Tibial artery (tissue), 4 donors: Measurements from ENCODE around the gene C11orf68.
A peak's percentile ranks its signal among the peaks of the same experiment; 100 is the strongest.

Experiments used
- DNase-seq, 2 donors: peaks; one replicate each; pipeline ENCODE4 v3.0.0-alpha.2; 2019
- H3K27ac ChIP-seq, 2 donors: fragments of 200-600 bp; sonication (generic) in 1 of 2; 1 replicate in 1 of 2; 2 replicates in 1 of 2; pipeline ENCODE4 v1.5.1; 2018 to 2019; ENCODE audit warnings: mild to moderate bottlenecking in 1 of 2
- H3K27me3 ChIP-seq, 2 donors: fragments of 200-600 bp; sonication (generic) in 1 of 2; one replicate each; pipeline versions ENCODE4 v1.5.1 to v1.6.0; 2016 to 2019
- H3K36me3 ChIP-seq, 3 donors: fragments of 200-600 bp; sonication (generic) in 2 of 3; one replicate each; pipeline ENCODE4 v1.5.1; 2016 to 2019; ENCODE audit warnings: mild to moderate bottlenecking in 2 of 3
- H3K4me1 ChIP-seq, 4 donors: fragments of 200-600 bp; sonication (generic) in 2 of 4; 1 replicate in 3 of 4; 2 replicates in 1 of 4; pipeline ENCODE4 v1.5.1; 2016 to 2019
- H3K4me3 ChIP-seq, 2 donors: fragments of 200-600 bp; sonication (generic) in 1 of 2; 1 replicate in 1 of 2; 2 replicates in 1 of 2; pipeline ENCODE4 v1.5.1; 2018 to 2019; ENCODE audit warnings: mild to moderate bottlenecking in 2 of 2
- H3K9me3 ChIP-seq, 3 donors: fragments of 200-600 bp; sonication (generic) in 1 of 3; one replicate each; pipeline ENCODE4 v1.5.1; 2016 to 2019
- intact Hi-C: fragments of 100-400 bp; cut with DNase I; formaldehyde crosslinking; loops from one replicate; pipeline ENCODE4 v1.15.0; 2023; ENCODE audit warnings: low total_unique reads
- TF ChIP-seq, protein P1 (sequence below), 2 experiments: fragments of 200-600 bp in 1 of 2; fragments of 450-650 bp in 1 of 2; IDR thresholded peaks; one replicate each; pipeline ENCODE4 v1.5.1; 2017 to 2019; ENCODE audit warnings: antibody characterized with exemption in 2 of 2, mild to moderate bottlenecking in 1 of 2, moderate library complexity in 1 of 2

C11orf68 gene

DNA sequence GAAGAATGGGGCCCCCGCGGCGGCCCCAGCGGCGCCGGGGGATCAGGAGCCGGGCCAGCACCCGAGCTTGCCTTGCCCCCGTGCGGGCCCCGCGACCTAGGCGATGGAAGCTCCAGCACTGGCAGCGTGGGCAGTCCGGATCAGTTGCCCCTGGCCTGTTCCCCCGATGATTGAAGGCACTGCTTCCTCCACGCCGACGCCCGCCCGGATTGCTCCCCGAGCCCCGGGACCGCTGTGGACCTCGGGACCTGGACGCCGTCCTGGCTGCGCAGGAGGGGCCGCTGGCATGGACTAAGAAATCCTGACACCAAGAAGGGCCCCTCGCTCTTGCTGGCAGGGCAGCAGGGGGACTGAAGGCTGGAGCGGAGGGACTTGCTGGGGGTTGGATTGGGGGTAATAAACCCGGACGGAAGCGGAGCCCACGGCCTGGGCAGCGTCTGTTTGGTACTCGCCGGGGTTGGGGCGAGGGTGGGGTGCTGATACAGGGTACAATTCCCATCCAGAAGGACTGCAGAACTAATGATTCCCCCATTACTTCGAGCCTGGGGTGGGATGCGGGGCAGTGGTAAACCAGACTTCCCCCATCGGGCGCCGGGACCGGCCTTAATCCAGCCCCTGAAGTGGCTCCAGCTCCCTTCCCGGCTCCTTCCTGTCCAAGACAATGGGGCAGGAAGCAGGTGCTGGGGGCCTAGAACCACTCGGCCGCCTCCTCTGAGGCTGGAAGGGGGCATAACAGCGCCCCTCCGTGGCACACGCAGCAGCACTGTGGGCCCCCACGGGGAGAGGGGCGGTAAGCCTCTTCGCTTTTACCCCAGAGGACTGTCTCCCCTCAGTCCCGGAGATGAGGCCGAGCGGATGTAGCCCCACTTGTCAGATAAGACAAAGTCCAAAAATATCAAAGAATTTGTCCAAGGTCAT lies 27.4 kb downstream of the C11orf68 start:
- Histone ChIP-seq H3K4me1 (peaks cover 6 to 64% (median 54%) of the 10 kb centered on the region in 4 donors), H3K27me3 (no peaks in the 10 kb centered on the region), H3K27ac (peak overlapping the region; percentile 93 to 95), H3K9me3 (no peaks in the 10 kb centered on the region), H3K4me3 (peak overlapping the region; percentile 61 to 83), H3K36me3 (peaks cover 0 to 6% (median 3%) of the 10 kb centered on the region in 3 donors)
- intact Hi-C loops, result no loop called here
- DNase-seq, result peak; percentile 46 to 80
- TF ChIP-seq, protein P1, sequence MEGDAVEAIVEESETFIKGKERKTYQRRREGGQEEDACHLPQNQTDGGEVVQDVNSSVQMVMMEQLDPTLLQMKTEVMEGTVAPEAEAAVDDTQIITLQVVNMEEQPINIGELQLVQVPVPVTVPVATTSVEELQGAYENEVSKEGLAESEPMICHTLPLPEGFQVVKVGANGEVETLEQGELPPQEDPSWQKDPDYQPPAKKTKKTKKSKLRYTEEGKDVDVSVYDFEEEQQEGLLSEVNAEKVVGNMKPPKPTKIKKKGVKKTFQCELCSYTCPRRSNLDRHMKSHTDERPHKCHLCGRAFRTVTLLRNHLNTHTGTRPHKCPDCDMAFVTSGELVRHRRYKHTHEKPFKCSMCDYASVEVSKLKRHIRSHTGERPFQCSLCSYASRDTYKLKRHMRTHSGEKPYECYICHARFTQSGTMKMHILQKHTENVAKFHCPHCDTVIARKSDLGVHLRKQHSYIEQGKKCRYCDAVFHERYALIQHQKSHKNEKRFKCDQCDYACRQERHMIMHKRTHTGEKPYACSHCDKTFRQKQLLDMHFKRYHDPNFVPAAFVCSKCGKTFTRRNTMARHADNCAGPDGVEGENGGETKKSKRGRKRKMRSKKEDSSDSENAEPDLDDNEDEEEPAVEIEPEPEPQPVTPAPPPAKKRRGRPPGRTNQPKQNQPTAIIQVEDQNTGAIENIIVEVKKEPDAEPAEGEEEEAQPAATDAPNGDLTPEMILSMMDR (IDR thresholded peaks at IDR 0.05), result peak in 1 of 2 experiments; percentile 7

DNA sequence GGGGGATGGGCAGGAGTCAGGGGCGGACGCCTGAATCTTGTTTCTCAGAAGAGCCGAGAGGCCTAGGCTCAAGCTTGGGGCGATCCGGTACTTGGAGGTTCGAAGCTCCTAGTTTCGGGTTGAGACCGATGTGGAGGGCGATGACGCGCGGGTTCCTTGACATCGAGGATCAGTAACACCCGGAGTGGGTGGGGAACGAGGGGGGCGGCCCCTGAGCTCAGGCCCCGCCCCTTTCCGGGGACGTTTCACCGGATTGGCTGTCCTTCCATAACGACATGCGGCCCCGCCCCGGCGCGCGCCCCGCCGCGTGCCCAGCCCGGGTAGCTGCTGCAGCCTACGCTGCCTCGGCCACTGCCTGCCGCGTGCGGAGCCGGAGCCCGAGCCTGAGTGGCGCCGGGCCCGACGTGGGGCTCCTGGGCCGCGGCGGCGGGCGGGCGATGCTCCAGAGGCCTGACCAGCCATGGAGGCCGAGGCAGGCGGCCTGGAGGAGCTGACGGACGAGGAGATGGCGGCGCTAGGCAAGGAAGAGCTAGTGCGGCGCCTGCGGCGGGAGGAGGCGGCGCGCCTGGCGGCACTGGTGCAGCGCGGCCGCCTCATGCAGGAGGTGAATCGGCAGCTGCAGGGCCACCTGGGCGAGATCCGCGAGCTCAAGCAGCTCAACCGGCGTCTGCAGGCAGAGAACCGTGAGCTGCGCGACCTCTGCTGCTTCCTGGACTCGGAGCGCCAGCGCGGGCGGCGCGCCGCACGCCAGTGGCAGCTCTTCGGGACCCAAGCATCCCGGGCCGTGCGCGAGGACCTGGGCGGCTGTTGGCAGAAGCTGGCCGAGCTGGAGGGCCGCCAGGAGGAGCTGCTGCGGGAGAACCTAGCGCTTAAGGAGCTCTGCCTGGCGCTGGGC lies 28.3 kb downstream of the C11orf68 start, which contains the start of gene CCDC85B:
CCDC85B (plus strand) TSS at position 350 of the 895 bp plus-strand sequence; CDS start at position 461, 111 bp downstream.
- Histone ChIP-seq H3K27me3 (no peaks in the 10 kb centered on the region), H3K27ac (peak within 1 kb of the TSS; percentile 93 to 95), H3K4me3 (peak within 1 kb of the TSS; percentile 61 to 83), H3K4me1 (peaks cover 6 to 68% (median 55%) of the 10 kb centered on the region in 4 donors), H3K36me3 (peaks cover 0 to 13% (median 4%) of the 10 kb centered on the region in 3 donors), H3K9me3 (no peaks in the 10 kb centered on the region)
- intact Hi-C loops, result no loop called here
- peak; percentile 99 to 100 for DNase-seq
- TF ChIP-seq, protein P1 (IDR thresholded peaks at IDR 0.05), result peak in 1 of 2 experiments; percentile 33

DNA sequence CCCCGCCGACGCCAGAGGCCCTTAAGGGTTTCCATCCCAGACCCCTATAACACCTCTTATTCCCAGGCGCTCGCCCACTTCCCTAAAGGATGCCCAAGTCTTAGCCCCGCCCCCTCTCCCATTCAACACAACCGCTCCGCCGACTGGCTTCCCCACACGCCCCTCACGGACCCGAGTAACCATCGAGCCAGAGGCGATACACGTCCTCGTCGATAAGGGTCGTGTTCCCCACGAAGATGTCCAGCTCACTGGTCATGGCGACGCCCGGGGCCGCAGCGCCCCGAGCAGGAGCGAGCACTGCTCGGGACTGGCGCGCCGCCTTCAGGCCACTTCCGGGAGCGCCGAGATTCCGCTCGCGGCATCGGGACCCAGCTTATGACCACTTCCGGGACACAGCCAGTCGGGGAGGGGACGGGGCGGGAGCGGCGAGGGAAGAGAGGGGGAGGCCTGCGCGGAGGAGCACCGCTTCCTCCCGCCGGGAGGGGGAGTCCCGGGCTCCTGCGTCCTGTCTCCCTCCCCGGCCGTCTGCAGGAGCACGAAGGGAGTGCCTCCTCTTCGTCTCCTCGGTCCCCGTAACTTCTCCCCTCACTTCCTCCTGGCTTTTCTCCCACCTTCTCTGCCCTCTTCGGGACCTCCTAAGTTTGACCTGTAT lies 30.6 kb downstream of the C11orf68 start, which contains the start of gene FIBP:
FIBP (minus strand) TSS at position 309 of the 652 bp plus-strand sequence; CDS start at position 256, 53 bp downstream.
- Histone ChIP-seq H3K27ac (peak within 1 kb of the TSS; percentile 93 to 95), H3K4me3 (peak within 1 kb of the TSS; percentile 61 to 83), H3K9me3 (no peaks in the 10 kb centered on the region), H3K4me1 (peaks cover 6 to 73% (median 53%) of the 10 kb centered on the region in 4 donors), H3K36me3 (peaks cover 10 to 33% (median 21%) of the 10 kb centered on the region in 3 donors), H3K27me3 (no peaks in the 10 kb centered on the region)
- DNase-seq, result peak; percentile 97 to 99
- intact Hi-C loops, result loop anchor here (2.0 kb wide), 1 partner anchor 29 kb away; no protein-coding TSS in a partner anchor
- TF ChIP-seq, protein P1 (IDR thresholded peaks at IDR 0.05), result peak; percentile 87 to 96

DNA sequence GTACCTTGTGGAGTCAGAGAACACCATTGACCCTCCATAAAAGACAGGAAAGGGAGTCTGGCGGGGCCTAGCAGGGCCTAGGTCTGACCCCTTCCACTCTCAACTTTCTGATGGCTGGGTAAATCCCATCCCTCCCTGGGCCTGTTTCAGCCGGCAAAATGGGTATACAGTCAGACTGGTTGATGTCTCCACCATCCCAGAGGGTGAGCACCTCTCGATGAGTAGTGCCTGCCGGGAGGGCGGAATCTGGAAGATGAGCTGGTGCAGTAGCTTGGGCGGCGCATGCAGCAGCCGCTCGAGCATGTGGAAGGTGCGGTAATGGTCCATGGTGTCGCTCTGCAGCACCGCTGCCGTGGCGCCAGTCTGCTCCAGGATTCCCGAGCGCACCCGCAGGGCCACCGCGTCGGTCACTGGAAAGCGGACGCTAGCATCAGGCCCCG lies 31.1 kb downstream of the C11orf68 start:
- Histone ChIP-seq H3K4me3 (peak overlapping the region; percentile 61 to 83), H3K36me3 (peaks cover 15 to 39% (median 26%) of the 10 kb centered on the region in 3 donors), H3K27me3 (no peaks in the 10 kb centered on the region), H3K4me1 (peaks cover 6 to 67% (median 47%) of the 10 kb centered on the region in 4 donors), H3K27ac (peak overlapping the region; percentile 93 to 95), H3K9me3 (no peaks in the 10 kb centered on the region)
- DNase-seq, result no peak
- intact Hi-C loops, result loop anchor here (2.0 kb wide), 1 partner anchor 29 kb away; no protein-coding TSS in a partner anchor
- TF ChIP-seq, protein P1 (IDR thresholded peaks at IDR 0.05), result no peak
